ENCODE results near the gene RTP4. TPM values are rescaled to one million over a fixed set of nuclear protein-coding genes. Genes with fewer than 3 reads are reported as not detected.
"Not testable (repeated sequence)": the region's sequence is repeated elsewhere in the genome, so short reads cannot be mapped to it uniquely, and the experiment has no call there.

The RTP4 gene
- polyA plus RNA-seq, 3 donors: 0.37 to 0.73 (median 0.47) TPM

DNA sequence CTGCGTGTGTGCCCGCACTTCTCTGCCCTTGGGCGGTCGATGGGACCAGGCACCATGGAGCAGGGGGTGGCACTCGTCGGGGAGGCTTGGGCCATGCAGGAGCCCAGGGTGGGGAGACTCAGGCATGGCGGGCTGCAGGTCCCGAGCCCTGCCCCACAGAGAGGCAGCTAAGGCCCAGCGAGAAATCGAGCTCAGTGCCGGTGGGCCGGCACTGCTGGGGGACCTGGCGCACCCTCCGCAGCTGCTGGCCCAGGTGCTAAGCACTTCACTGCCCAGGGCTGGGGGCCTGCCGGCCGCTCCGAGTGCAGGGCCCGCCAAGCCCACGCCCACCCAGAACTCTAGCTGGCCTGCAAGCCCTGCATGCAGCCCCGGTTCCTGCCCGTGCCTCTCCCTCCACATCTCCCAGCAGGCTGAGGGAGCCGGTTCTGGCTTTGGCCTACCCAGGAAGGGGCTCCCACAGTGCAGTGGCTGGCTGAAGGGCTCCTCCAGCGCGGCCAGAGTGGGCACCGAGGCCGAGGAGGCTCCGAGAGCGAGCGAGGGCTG is 553 bp upstream of the RTP4 start:
- no peak for DNase-seq

DNA sequence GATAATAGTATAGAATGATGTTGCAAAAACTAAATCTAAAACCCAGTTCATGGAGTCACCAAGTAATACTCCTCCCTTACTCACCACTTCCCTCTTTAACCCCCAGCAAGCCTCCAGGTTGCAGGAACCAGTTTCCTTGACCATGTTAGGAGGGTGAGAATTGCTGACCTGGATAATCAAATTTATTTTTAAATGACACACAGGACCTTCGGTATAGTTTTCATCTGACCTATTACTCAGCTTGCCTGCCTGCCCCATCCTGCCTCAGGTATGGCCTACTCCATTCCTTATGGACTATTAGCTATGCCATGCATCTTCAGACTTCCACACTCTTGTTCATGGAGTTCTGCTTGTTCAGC is 883 bp downstream of the RTP4 start:
- no peak for DNase-seq

DNA sequence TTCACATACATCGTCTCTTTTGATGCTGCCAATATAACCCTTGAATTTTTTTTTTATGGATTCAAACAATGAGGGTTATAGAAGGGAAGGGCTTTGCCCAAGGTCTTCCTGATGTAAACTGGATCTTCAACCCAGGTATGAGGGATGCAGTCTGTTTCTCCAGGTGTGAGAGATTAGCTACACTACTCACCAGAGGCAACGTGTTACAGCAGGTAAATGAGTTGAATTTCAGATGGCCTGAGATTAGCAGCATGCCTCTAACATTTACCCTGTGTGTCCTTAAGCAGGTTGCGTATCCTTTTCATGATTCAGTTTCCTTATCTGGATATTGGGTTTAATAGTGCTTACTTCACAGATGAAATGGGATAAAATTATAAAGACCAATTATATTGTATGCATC is 1.9 kb downstream of the RTP4 start:
- no peak for DNase-seq

DNA sequence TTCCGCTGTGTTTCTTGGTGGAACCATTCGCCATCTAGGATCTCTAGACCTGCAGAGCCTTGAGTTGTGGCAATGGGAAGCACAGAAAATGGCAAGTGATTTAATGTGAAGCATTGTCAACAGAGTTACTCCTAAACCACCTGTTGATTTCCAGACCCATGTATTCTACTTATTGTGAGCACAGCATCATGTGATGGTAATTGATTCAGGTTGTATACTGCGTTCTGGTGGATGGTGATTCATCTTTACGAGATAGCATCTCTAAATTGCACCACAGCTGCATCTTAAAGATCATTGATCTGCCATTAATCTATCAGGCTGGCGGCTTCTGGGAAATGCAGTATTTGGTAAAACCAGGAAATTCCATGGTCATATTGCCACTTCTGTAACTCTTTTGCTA is 7.4 kb downstream of the RTP4 start:
- DNase-seq: no peak

DNA sequence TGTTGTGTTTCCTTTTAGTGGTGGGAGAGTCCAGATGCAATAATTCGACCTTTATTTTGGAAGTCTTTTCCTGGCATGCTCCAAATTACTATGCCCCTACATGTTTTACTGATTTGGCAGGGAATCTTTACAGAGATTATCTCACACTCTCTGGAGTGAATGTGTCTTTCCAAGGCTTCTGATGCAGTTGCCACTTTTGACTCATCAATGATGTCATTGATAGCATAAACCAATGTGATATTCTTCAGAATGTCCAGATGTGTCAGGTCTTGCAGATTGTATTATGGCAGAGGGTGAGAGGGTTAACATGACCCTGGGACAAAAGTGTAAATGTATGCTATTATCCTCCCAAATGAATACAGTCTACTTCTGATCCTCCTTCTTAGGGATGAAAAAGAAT is 9.7 kb downstream of the RTP4 start:
- no peak for DNase-seq

DNA sequence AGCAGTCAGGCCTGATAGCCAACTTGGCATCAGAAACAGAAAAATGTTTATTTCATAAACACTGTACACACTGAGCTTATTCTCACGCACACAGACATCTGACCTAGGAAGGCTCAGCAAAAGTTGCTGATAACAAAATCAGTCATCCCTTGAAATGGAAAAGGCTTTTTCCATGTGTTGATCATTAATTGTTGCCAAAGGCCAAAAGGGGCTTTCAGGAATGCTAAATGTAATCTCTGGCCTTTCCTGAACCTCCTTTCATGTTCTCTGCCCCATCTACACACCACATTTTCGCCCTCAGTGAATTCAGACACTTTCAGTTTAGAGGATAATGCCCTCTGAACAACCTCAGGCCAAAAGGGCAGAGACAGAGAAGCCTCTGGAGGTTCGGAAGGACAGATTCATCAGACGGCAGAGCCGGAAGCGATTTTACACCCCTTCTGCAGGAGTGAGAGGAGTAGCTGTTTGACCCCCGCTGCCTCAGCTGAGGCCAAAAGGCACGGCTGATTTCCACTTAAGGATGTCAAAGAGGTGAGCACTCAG is 14.5 kb downstream of the RTP4 start:
- DNase-seq: no peak

DNA sequence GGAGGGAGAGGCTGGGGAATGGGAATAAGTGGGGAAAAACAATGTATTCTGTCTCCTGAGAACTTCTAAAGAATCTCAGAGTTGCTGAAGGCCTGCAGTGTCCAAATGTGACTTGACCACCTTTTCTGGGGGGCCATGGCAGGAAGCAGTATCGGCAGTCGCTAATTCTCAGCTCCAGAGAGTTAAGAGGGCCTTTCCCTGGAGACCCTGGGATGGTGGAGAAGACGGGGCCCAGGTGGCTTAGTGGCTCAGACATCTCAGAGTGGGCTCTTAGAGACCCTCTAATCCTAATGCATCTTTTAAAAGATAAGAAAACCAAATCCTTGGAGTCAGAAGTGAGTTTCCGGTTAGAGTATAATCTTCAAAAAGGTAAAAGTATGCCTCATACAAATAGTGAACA is 15.1 kb downstream of the RTP4 start:
- no peak for DNase-seq

DNA sequence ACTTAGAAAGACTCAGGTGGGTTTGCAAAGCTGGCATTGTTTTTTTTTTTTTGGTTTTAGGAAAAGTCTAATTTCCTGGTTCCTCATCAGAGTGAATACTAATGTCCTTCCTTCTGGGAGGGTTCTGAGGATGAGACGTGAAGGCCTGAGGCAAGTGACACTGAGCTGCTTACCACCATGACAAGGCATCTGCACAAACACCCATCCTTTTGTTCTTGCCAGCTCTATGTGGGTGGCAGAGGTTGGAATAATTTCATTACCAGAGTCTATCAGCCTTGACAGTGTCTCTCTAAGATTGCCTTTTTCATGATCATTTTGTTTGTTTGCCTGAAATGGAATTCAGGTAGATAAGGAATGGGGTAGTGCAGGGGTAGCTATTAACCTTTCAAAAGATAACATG is 17.1 kb downstream of the RTP4 start:
- no peak for DNase-seq

DNA sequence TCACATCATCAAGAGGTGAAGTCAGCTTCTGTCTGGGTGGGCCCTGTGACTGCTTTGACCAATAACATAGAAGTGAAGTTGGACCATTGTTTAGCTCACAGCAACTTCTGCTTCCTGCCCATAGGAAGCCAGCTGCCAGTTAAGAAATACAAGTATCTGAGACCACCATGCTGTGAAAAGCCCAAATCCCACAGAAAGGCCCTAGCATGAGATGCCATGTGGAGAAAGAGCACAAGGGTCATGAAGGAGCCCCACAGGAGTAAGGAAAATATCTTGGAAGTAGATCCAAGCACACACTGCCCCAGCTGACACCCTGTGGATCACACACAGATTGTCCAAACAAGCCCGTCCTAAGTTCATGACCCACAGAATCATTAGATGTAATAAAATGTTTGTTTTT is 28.5 kb downstream of the RTP4 start:
- no peak for DNase-seq

DNA sequence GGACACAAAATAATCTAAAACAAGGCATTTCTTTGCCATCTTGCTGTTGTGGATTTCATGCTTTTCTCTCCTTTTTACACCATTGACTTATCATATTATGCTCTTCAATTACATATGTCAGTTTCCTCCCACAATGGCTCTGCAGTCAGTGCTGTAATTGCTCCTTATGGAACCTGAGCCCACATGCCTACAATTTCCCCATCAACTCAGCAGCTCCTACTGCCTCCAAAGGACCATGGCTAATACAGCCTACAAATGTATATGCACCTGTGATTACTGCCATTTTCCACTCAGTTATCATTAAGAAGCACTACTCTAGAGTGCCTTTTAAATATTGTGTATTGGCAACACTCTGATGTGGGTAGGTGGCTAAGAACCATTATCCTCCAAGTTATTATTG is 30.8 kb downstream of the RTP4 start:
- no peak for DNase-seq

DNA sequence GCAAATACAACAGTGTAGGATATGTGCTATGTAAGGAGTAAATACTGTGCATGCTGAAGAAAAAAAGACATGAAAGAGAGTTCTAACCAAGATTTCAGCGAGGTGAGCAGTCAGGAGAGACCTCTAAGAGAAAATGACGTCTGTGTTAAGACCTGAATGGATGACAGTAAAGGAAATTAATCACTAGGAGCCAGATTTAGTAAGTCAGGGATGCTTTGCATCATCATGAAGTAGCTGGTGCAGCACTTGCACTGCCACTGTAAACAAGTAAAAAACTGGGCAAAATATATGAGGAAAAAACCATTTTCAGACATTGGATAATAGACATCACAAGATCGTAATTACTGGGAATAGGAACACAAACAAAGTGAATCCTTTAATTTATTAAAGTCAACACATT is 32.6 kb downstream of the RTP4 start:
- DNase-seq: no peak

DNA sequence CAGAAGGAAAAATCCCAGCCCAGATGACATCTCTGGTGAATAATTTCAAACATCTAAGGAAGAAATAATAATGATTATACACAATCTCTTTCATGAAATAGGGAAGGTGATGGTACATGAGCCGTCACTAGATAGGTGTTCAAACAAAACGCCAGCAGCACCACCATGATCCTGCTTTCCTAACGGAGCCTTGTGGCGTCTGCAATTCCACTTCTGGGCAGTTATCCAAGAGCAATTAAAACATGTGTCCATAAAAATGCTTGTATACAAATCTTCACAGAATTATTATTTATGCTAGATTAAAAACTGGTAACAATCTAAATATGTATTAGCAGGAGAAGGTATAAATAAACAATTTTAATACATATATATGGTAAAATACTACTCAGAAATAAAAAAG is 33.7 kb downstream of the RTP4 start:
- DNase-seq: no peak

DNA sequence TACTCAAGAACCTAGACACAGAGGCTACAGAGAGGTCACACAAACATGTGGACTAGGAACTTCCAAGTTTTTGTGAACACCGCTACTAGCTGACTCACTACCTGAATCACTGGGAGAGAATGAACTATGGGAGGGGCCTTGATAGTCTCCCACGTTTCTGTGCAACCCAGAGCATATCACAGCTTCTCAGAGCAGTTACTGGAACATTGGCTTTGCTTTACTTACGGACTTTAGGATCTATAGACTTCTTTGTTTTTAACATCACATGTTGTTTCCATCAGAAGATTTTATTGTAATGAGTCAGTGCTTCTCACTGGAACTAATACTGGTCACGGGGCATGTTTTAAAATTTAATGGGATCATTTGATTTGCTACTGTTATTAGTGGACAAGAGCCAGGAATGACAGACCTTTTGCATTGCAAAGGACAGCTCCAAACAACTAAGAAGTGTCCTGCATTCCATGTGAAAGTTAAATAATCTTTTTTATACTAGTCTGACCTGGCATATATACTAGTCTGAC is 35.6 kb downstream of the RTP4 start:
- peak; percentile 64 for DNase-seq

DNA sequence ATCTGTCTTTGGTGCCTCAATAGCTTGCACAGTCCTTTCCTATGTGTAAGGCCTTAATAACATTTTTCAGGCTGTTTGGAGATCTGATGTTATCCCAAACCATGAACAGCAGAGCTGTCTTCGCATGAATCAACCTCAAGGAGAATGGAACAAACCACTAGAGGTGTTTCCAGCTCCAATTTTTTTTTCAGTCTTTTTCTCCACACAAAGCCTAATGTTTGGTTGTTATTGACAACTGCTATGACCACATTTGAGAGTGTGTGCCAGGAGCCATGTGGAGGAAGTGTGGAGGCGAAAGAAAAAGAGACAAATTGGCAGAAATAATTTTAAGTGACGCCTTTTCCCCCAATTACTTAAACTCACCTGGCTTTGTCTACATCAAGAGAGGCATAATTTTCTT is 38.7 kb downstream of the RTP4 start:
- no peak for DNase-seq

DNA sequence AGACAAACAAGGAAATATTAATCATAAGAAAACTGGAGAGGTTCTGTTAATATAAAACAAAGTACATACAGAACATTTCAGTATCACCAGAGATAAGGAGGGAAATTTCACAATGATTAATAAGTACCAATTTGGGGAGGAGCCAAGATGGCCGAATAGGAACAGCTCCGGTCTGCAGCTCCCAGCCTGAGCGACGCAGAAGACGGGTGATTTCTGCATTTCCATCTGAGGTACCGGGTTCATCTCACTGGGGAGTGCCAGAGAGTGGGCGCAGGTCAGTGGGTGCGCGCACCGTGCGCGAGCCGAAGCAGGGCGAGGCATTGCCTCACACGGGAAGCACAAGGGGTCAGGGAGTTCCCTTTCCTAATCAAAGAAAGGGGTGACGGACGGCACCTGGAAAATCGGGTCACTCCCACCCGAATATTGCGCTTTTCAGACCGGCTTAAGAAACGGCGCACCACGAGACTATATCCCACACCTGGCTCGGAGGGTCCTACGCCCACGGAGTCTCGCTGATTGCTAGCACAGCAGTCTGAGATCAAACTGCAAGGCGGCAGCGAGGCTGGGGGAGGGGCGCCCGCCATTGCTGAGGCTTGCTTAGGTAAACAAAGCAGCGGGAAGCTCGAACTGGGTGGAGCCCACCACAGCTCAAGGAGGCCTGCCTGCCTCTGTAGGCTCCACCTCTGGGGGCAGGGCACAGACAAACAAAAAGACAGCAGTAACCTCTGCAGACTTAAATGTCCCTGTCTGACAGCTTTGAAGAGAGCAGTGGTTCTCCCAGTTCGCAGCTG is 44.0 kb downstream of the RTP4 start:
- DNase-seq: not testable (repeated sequence)

Other genes starting within 250 kb of the RTP4 start
- 10 to 100 TPM; 17.3 to 20.7 (median 18.7) TPM for gene RPL39L, start 228.9 kb upstream of the RTP4 start, polyA plus RNA-seq (ENCODE audit: insufficient read length in 3 of 3)
- gene RTP1, start 170.9 kb upstream of the RTP4 start, polyA plus RNA-seq (ENCODE audit: insufficient read length in 3 of 3): not detected
- gene MASP1, start 76.6 kb upstream of the RTP4 start, polyA plus RNA-seq (ENCODE audit: insufficient read length in 3 of 3): 10 to 100 TPM in 2 of 3 donors, 1 to 10 TPM in 1; 8.5 to 11.3 (median 10.2) TPM